NCI-H1417 treated with DMSO at 0.1 percent for 48 hours (cell line): ENCODE data around the gene WBP2.

Source experiments
- DNase-seq: peaks from one replicate; lab custom pipeline; 2025; lab: John Stamatoyannopoulos, UW

WBP2 gene

GRCh38 chr17:75827308-75828075 is 27.6 kb downstream of the WBP2 start:
- no peak for DNase-seq

- DNase-seq, result no peak
Observed at GRCh38 chr17:75826561-75827307, 28.4 kb downstream of the WBP2 start.

DNA sequence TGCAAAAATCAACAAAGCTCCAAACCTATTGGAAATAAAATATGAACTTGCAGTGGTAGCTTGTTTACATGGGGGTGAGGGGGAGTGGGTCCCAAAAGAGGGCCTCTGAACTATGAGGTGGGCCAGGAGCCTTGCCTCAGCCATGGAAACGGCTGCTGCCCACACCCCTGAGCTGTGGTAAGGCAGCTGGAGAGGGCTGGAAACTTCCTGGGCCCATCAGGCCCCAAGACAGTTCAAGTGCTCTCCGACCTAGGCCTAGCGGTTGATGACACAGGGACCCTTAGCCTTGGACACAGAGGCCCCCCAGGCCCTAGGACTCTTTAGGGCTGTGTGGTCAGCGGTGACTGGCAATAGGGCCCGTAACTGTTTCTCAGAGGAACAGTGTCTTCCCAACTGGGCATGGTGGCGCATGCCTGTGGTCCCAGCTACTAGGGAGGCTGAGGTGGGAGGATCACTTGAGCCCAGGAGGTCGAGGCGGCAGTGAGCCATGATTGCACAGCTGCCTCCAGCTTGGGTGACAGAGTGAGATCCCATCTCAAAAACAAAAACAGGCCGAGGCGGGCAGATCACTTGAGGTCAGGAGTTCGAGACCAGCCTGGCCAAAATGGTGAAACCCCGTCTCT is 29.3 kb downstream of the WBP2 start:
- DNase-seq, result no peak

DNA sequence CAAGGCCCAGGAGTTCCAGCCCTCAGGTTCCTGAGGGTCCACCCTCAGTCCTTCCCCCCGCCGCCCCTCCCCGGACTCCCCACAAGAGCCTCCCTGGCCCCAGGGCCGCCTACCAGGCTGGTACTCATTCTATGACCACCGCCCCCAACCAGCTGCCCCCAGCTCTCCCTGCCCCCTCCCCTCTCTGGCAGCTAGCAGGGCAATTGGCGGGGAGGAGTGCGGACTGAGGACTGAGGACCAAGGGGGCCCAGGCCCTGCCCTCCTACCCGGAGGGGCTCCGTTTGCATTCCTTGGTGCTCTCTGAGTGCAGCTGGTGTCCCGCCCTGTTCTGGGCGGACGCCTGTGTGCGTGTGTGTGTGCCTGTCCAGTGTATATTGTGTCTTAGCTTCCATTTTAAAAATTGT is 30.0 kb downstream of the WBP2 start:
- no peak for DNase-seq

DNA sequence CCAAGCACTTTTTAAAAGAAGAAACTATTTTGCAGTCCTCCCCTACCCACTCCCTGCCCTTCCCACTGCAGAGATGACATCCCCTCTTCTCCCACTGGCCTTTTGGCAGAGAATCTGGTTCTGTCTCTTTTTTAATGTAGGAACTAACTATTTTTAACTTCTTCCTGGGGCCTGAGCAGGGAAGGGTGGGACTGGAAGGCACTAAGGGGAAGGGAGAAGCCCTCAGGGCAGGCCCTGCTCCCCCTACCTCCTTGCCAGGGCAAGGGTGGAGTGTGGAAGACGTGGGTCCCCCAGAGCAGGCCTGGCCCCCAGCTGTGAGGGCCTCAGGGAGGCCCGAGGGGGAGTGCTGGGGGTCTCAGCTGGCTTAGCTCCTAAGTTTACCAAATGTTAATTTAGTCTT is 30.5 kb downstream of the WBP2 start:
- no peak for DNase-seq

DNA sequence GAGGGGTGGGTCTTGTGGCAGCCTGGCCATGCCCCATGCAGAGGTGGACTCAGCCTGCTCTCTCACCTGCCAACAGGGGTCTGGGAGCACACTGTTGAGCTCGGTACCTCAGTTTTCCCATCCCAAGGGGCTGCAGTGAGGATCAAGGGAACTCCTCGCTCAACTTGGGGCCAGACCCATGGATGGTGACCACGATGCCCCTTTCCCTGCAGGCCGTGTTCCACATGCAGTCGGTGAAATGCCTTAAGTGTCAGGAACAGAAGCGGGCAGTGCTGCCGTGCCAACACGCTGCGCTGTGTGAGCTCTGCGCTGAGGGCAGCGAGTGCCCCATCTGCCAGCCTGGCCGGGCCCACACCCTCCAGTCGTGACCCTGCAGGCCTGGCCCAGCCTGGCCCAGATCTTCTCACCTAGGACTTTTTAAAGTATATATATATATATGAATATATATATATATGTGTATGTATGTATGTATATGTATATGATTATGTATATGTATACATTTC is 31.0 kb downstream of the WBP2 start:
- DNase-seq, result no peak

GRCh38 chr17:75823257-75824041 is 31.7 kb downstream of the WBP2 start:
- no peak for DNase-seq

DNA sequence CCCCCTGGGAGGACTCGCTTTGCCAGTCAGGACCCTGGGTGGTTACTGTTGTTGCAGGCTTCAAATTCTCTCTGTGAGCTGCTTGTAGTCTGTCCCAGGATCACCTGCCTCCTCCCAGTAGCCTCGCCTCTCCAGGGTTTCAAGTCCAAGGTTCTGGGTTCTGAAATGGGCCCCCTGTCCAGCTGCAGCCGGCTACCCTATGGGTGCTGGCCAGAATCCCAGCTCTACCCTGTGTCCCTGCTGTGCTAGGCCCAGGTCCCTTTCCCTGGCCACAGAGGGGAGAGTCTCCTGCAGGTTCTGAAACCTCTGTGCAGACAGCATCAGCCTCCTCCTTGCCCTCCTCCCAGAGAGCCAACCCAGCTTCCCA is 32.4 kb downstream of the WBP2 start:
- DNase-seq, result no peak

DNA sequence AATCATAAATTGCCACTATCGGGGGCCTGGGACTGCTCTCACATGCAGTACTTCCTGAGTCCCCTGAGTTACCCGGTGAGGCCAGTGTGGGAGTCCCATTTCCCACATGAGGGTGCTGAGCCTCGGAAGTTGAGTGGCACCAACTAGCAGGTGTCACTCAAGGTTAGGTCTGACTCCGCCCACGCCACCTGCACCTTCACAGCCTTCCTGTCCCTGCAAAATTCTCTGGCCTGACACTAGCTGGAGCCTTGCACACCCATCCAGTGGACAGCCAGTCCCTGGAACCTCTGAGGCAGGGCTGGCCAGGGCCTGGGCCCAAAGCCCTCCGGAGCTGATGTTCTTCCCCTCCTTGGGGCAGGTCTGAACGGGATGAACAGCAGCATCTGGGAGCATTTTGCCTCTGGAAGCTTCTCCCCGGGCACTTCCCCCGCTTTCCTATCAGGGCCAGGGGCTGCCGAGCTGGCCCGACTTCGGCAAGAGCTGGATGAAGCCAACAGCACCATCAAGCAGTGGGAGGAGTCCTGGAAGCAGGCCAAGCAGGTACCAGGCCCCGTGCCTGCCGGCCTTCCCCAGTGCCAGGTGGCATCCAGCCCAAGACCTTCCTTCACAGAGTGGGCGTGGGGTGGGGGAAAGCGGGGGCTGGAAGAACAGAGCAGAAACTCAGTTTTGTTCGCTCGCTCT is 32.9 kb downstream of the WBP2 start:
- no peak for DNase-seq

DNA sequence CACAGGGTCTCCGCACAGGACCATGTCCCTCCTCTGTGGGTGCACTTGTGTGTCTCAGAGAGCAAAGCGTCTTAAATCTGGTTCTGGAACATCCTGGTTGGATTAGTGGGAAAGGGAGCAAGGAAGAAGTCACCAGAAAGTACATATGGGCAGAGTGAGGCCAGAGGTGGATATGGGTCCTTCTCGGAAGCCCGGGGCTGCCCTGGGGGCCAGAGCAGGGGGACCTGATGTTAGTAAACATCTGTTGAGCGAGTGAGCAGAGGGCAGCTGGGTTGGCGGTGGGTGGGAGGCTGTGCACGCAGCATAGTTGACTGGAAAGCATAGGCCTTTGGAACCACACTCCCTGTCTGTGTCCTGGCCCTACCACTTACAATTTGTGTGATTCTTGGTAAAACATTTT is 33.6 kb downstream of the WBP2 start:
- DNase-seq, result no peak

DNA sequence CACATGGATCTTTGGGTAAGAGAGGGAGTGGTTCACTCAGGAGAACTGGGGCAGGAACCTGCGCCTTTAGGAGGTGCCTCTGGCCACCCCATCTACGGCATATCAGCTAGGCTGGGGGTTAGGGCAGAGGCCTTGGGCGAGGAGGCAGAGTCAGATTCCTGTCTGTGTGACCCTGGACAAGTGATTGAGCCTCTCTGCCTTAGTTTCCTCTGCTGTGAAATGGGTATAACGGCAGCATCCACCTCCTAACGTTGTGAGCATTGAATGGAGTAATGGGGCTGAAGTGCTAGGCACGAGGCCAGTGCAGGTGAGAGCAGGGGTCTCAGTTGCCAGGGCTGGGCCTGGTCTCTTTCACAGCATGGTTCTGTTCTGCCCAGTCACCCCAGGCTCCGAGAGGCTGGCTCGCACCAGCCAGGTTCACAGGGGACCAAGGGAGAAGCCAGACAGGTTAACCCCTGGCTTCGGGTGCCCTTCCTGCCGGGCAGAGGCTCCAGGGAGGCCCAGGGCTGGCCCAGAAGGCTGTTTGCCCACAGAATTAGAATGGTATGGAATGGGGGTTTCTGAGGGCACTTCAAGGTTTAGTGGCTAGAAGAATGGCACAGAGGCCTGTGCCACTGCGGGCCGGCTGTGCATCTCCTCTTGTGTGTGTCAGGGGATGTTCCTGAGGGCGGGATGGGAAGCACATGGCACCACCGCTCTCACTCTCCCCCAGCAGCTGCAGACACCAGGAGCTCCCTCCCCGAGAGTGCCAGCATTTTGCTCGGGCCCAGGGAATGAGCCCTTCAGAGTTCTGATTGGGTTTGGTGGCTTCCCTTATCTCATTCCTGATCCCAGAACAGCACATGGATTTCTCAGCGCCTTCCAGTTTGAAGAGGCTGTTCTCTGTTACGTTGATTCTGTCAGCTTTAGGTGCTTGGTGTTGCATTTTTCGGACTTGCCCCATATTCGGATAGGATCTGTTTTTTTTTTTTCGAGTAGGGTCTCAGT is 34.7 kb downstream of the WBP2 start:
- no peak for DNase-seq

DNA sequence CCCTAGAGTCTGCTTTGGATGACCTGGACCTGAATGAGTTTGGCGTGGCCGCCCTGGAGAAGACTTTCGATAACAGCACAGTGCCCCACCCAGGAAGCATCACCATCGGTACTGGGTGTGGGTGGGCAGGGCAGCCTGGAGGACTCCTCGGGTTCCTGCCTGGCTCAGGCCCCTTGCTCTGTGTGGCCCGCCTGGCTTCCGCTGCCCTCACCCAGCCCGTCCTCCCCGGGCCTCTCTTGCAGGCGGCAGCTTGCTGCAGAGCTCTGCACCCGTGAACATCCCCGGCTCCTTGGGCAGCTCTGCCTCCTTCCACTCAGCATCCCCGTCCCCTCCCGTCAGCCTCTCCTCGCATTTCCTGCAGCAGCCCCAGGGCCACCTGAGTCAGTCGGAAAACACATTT is 35.5 kb downstream of the WBP2 start:
- no peak for DNase-seq

GRCh38 chr17:75819116-75819515 is 36.0 kb downstream of the WBP2 start:
- DNase-seq, result no peak

DNA sequence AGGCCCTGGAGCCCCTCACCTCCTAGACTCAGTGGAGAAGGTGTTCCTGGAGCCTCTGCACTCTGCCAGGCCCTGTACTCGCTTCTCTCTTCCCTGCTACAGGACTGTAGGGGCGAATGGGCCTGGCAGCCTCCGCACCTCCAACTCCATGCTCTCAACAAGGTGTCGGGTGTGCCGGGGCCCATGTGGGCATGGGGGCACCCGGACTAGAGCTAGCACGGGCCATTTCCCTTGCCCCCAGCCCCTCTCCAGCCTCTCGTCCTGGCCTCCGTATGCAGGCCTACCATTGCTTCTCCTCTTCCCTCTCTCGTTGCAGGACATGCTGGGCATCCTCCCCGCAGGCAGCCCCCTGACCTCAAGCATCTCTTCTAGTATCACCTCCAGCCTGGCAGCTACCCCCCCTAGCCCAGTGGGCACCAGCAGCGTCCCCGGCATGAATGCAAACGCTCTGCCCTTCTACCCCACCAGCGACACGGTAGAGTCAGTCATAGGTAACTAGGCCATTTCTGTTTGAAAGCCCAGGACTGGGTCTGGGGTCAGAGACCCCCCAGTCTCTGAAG is 36.7 kb downstream of the WBP2 start:
- DNase-seq, result no peak

GRCh38 chr17:75817571-75817970 is 37.6 kb downstream of the WBP2 start:
- no peak for DNase-seq

- no peak for DNase-seq
Observed at GRCh38 chr17:75816693-75817092, 38.4 kb downstream of the WBP2 start.

- no peak for DNase-seq
Observed at GRCh38 chr17:75815399-75815798, 39.7 kb downstream of the WBP2 start.

GRCh38 chr17:75814900-75815373 is 40.2 kb downstream of the WBP2 start:
- DNase-seq, result no peak

DNA sequence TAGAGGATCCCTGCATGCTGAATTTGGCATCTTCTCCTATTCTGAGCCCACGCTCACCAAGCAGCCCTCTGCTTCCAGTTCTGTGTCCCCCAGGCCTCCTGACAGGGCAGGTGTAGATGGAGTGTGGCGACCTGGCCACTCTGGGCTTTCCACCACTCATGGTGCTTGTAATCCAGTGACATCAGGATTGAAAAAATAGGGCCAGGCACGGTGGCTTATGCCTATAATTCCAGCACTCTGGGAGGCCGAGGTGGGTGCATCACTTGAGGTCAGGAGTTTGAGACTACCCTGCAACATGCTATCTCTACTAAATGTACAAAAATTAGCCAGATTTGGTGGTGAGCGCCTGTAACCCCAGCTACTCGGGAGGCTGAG is 41.1 kb downstream of the WBP2 start:
- no peak for DNase-seq
